Measurements from ENCODE around the gene NOTCH2. TPM values are rescaled to one million over a fixed set of nuclear protein-coding genes. Genes with fewer than 3 reads are reported as not detected.
"Not testable (repeated sequence)": the region's sequence is repeated elsewhere in the genome, so short reads cannot be mapped to it uniquely, and the experiment has no call there.

The NOTCH2 gene
- 61.6 and 90.9 TPM in 2 replicates for total RNA-seq

DNA sequence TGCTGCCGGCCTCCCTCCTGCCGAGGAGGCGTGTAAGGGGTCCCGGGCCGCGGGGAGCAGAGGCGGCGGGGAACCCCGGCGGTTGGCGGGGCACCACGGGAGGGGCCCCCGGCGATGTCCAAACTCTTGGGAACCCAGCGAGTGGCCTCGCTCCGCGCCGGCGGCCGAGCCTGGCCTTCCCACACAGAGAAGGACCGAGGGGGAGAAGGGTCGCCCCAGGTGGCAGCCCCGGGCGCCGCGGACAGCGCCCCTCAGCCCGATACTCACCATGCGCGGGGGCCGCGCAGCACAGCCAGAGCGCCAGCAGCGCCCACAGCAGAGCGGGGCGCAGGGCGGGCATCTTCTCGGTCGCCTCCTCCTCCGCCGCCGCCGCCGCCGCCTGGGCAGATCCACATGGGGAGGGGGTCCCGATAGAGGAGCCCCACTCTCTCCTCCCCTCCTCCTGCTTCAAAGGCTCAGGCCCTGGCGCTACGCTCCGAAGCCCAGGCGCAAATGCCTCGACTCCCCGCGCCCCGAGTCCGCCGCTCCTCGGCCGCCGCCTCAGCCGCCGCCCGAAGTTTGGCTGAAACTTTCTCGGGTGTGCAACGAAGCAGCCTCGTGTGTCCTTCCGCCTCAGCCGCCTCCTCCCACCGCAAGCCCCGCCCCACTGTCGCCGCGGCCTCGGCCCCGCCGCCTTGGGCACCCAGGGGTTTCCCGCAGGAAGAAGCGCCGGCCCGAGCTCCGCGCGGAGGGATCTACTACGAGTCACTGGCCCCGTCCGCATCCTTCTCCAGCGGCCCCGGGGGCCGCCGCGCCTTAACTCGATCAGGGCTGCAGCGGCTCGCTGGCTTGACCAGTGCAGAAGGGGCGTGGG, at the start of gene NOTCH2:
TSS of gene NOTCH2 (minus strand) at position 596 of the 853 bp plus-strand sequence. CDS start at position 340, 256 bp downstream.
- H3K4me3 ChIP-seq (ENCODE audit: low read depth, low read length) = peak within 1 kb of the TSS; percentile 46
- DNase-seq (ENCODE audit: low read depth); FAIRE-seq; H3K36me3 ChIP-seq (ENCODE audit: control insufficient read depth, insufficient read depth, low read length); H3K27me3 ChIP-seq (ENCODE audit: control insufficient read depth, insufficient read depth, low read length): not testable (repeated sequence)

DNA sequence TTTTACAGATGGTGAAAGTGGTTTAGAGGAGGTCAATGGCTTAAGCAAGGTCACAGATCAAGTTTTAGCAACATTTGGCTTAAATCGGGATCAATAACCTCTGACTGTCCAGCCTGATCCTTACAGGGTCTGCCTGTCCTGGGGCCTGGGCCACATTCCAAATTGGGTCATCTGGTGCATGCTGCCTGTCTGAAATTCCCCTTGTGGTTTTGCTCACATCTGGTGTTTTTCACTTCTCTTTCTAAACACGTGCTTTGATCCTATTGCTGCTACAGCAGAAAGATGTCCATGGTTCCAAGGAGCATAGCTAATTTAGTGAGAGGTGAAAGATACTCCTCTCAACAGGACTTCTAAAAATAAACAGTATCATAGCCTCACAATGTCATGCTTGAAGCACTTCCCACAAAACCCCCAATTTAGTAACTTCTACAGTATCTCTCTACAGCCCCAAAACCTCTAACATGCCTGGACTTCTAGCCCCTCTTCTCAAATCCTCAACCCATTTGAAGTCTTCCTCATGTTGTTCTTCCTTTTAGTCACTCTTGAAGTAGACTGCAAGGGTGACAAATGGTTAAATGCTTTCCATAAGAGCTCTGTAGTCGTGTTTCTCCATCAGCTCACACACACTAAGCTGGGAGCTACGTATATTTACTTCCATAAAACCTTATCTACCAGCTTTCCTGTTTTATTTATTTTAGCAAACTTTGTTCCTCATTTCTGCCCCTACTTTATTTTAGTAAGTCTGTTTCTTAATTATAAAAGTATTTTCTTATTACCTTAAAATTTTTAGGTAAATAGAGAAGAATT, 48.1 kb upstream of the NOTCH2 start:
- not testable (repeated sequence) for H3K4me3 ChIP-seq (ENCODE audit: low read depth, low read length); DNase-seq (ENCODE audit: low read depth); FAIRE-seq; H3K27me3 ChIP-seq (ENCODE audit: control insufficient read depth, insufficient read depth, low read length); H3K36me3 ChIP-seq (ENCODE audit: control insufficient read depth, insufficient read depth, low read length)

DNA sequence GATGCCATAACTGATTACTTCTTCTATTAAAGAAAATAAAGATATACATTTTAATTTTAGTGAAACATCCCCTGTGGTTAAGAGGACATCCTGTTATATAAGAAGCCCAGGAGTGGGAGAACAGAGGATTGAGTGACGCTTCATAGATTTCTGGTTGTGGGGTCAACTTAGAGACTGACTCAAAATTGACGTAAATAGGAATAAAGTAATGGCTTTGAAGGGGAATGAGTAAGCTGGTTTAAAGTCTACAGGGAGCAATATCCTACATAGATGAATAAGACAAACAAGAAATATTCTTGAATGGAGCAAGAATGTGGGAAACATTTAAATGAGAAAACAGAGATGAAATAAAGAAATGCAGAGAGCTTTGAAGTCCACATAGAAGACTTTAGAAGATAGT, 46.6 kb upstream of the NOTCH2 start:
- not testable (repeated sequence) for H3K36me3 ChIP-seq (ENCODE audit: control insufficient read depth, insufficient read depth, low read length); H3K4me3 ChIP-seq (ENCODE audit: low read depth, low read length); FAIRE-seq

DNA sequence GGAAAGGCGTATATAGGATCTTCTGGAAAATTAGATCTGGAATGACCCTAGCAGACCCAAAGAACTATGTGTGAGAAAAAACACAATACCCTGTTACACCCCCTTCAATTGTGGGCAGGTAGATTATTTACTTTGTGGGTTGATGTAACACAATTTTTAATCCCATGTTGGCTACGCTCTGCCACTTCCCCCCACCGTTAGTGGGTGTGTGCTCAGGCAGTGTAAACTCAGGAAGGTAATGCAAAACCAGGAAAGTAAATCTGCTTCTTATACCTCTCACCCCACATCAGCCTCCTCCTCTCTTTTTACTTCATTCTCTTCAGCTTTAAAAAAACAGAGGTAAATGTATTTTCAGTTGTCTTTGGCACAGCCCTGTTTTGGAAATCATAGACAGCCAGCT, 43.7 kb upstream of the NOTCH2 start:
- not testable (repeated sequence) for FAIRE-seq; H3K27me3 ChIP-seq (ENCODE audit: control insufficient read depth, insufficient read depth, low read length); H3K4me3 ChIP-seq (ENCODE audit: low read depth, low read length); H3K36me3 ChIP-seq (ENCODE audit: control insufficient read depth, insufficient read depth, low read length); DNase-seq (ENCODE audit: low read depth)

More for the DNA sequence above, 46.6 kb upstream of the NOTCH2 start:
- H3K27me3 ChIP-seq (ENCODE audit: control insufficient read depth, insufficient read depth, low read length); DNase-seq (ENCODE audit: low read depth): not testable (repeated sequence)

DNA sequence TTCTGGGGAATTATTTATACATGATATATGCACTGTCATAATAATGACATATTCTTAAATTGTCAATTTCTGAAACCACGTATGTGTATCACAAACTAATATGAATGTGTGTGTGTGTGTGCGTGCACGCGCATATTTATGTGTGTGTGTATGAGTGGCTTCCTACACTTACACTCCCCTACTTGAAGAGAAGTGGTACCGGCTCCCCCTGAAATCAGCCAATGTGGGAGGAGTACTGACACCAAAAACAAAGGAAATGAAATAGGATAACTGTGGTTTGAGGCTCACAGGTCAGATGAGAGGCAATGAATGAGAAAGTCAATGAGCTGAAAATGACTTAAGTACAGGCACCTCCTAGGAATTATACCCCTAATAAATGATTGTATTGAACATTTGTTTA, 42.8 kb upstream of the NOTCH2 start:
- not testable (repeated sequence) for FAIRE-seq; H3K36me3 ChIP-seq (ENCODE audit: control insufficient read depth, insufficient read depth, low read length); H3K27me3 ChIP-seq (ENCODE audit: control insufficient read depth, insufficient read depth, low read length); DNase-seq (ENCODE audit: low read depth); H3K4me3 ChIP-seq (ENCODE audit: low read depth, low read length)

DNA sequence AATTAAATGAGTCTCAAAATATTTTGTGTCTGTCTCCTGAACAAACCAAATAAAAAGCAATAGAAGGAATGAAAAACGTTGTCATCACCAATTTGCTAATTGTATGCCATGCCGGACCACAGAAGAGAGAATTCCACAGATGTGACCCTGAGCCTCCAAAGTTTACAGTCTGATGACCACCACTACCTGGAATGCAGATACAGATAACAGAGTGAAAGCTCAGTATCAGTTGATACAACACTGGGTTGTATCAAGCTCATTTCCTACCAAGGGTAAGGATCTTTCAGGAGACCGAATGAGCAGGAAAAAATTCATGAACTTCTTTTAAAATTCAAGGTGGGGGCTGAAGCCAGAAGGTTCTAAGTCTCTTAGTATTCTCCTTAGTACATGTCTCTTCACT, 42.3 kb upstream of the NOTCH2 start:
- H3K4me3 ChIP-seq (ENCODE audit: low read depth, low read length); H3K36me3 ChIP-seq (ENCODE audit: control insufficient read depth, insufficient read depth, low read length); H3K27me3 ChIP-seq (ENCODE audit: control insufficient read depth, insufficient read depth, low read length); FAIRE-seq; DNase-seq (ENCODE audit: low read depth): not testable (repeated sequence)

DNA sequence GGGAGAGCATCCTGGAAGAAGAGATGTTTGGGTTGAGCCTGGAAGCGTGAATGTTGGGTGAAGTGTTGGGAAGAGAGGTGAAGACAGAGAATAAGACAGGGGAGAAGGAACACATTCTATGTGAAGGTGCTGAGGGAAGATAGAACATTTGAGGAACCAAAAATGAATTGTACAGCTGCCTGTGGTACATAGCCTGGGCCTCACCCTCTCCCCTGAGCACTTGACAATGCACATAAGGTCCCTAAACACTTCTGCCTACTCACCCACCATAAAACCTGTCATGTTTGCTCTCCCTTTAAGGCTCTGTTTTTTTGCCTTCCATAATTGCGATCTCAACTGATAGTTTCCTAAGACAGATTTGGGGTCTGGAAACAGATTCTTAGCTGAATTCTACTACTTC, 41.5 kb upstream of the NOTCH2 start:
- not testable (repeated sequence) for H3K27me3 ChIP-seq (ENCODE audit: control insufficient read depth, insufficient read depth, low read length); H3K4me3 ChIP-seq (ENCODE audit: low read depth, low read length)
- peak; percentile 62 for FAIRE-seq

DNA sequence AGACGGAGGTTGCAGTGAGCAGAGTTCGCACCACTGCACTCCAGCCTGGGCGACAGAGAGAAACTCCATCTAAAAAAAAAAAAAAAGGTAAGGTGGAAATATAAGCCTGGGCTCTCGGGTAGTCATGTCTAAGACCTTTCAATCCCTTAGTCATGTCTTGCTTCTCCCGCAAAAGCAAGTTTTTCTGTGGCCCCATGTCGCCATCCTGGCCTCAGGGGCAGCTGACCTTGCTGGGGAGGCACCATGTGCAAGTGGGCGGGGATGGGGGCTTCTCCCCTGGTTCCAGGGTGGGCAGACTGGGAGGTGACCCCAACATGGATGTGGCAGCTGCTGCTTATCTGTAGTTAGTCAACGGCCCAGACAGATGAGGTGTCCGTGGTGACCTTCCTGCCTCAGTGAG, 40.2 kb upstream of the NOTCH2 start:
- H3K4me3 ChIP-seq (ENCODE audit: low read depth, low read length); H3K36me3 ChIP-seq (ENCODE audit: control insufficient read depth, insufficient read depth, low read length); H3K27me3 ChIP-seq (ENCODE audit: control insufficient read depth, insufficient read depth, low read length); FAIRE-seq; DNase-seq (ENCODE audit: low read depth): not testable (repeated sequence)

More for the DNA sequence above, 41.5 kb upstream of the NOTCH2 start:
- DNase-seq (ENCODE audit: low read depth); H3K36me3 ChIP-seq (ENCODE audit: control insufficient read depth, insufficient read depth, low read length): not testable (repeated sequence)

DNA sequence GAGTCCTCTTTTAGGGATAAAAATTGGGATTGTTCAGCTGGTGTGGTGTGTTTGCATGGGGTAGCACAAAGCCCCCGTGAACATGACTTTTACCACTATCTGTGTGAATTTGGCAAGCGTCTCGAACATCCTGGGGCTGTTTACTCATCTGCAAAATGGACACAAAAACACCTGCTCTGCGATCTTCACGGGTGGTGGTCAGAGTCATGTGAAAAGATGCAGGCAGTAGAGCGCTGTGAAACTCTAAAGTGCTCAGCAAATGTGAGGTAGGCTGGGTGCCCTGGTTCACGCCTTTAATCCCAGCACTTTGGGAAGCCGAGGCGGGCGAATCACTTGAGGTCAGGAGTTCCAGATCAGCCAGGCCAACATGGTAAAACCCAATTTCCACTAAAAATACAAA, 39.7 kb upstream of the NOTCH2 start:
- H3K27me3 ChIP-seq (ENCODE audit: control insufficient read depth, insufficient read depth, low read length); H3K36me3 ChIP-seq (ENCODE audit: control insufficient read depth, insufficient read depth, low read length); H3K4me3 ChIP-seq (ENCODE audit: low read depth, low read length); DNase-seq (ENCODE audit: low read depth); FAIRE-seq: not testable (repeated sequence)

DNA sequence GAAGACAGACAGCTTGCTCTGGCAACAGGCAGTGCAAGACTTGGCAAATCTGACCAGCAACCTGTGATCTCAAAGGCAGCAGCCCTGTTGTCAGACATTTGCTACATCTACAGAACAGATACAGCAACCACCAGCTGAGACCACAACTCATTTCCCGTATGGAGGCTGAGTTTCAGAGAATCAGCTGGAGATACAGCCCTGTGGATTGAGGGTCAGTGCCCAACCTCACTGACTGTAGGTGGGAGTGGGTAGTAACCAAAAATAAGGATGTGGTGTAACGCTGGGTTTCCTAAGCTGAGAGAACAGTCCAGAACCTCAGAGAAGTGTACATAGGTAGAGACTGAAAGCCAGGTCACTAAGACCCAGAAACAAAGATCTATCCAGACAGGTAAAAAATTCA, 35.8 kb upstream of the NOTCH2 start:
- not testable (repeated sequence) for H3K27me3 ChIP-seq (ENCODE audit: control insufficient read depth, insufficient read depth, low read length); H3K36me3 ChIP-seq (ENCODE audit: control insufficient read depth, insufficient read depth, low read length); DNase-seq (ENCODE audit: low read depth); H3K4me3 ChIP-seq (ENCODE audit: low read depth, low read length)
- peak; percentile 7 for FAIRE-seq

DNA sequence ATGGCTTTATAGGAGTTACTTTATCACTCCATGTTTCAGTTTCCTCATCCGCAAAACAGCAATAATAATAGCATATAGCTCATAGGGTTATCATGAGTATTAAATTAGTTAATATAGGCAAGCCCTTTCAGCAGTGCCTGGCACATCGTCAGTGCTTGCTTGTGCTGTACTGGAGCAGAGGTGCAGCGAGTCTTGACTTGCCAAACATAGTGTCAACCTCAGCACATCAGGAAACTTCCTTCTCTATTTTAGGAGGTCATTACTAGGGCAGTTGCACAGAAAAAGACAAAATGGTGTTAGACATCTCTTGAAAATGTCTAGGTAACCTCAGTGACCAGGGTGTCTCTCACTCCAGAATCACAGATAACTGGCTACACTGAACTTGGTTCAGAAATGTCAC, 34.3 kb upstream of the NOTCH2 start:
- not testable (repeated sequence) for H3K4me3 ChIP-seq (ENCODE audit: low read depth, low read length); DNase-seq (ENCODE audit: low read depth); FAIRE-seq; H3K36me3 ChIP-seq (ENCODE audit: control insufficient read depth, insufficient read depth, low read length); H3K27me3 ChIP-seq (ENCODE audit: control insufficient read depth, insufficient read depth, low read length)

DNA sequence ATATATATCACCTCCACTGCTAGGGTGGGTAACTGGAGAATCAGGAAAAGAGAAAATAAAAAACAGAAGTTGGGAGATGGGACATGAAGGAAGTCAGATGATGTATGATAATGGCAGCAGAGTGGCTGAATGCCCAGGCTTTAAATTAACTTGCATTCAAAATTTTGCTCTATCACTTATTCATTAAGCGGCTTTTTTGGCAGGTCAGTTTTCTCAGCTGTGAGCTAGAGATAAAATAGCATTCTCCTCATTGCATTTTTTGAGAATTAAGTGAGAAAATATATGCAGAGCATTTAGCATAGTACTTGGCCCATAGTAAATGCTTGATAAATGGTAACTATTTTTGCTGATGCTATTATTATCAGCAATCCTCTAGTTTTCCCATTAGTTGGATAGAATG, 32.1 kb upstream of the NOTCH2 start:
- FAIRE-seq; DNase-seq (ENCODE audit: low read depth); H3K4me3 ChIP-seq (ENCODE audit: low read depth, low read length); H3K27me3 ChIP-seq (ENCODE audit: control insufficient read depth, insufficient read depth, low read length); H3K36me3 ChIP-seq (ENCODE audit: control insufficient read depth, insufficient read depth, low read length): not testable (repeated sequence)

DNA sequence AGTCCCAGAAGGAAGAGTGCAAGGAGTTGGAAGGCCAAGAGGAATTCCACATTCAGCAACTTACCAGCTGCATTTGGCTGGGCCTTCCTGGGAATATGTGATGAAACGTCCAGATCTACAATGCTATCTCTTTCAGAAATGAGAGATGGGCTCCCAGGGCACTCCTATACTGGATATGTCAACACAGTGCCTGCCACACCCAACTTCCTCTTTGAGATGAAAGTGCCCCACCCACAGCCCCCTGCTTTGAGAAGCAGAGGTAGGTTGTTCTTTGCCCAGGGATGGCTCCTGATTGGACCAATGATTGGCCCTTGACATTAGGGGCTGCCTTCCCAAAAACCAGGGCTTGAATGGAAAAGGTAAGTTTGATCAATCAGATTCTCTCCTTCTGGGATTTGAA, 31.1 kb upstream of the NOTCH2 start:
- H3K27me3 ChIP-seq (ENCODE audit: control insufficient read depth, insufficient read depth, low read length); FAIRE-seq; H3K4me3 ChIP-seq (ENCODE audit: low read depth, low read length); DNase-seq (ENCODE audit: low read depth); H3K36me3 ChIP-seq (ENCODE audit: control insufficient read depth, insufficient read depth, low read length): not testable (repeated sequence)

DNA sequence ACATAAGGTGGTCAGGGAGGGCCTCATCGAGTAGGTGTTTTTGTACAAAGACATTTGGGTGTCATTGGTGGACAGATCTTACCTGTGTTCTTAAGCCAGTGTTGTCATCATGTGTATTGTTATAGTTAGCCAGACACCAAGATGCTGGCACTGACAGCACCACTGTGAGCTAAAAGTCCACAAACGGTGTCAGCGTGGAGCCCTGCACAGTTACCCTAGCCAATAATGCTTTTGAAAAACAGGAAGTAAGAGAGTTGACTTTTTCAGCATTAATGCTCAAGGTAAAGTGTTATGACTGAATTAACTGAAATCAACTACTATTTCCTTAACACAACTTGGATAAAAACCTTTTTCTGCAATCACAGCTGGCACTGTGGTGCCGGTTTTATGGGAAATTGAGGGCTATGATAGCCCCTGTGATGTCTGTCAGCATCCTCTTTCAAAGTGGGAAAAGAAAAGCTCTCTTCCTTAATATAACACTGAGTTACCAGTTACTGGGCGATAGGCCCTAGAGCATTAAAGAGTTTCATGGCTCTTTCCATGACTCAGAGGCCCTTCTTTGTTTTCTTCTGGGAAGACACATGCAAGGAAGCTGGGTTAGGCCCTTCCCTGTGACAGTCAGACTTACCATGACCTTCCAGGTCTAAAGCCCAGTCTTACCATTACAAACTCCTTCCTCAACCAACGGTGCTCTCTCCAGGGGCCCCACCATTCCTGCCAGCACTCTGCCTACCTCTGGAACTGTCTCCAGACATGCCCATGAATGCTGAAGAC, 29.7 kb upstream of the NOTCH2 start:
- not testable (repeated sequence) for FAIRE-seq; H3K36me3 ChIP-seq (ENCODE audit: control insufficient read depth, insufficient read depth, low read length); H3K27me3 ChIP-seq (ENCODE audit: control insufficient read depth, insufficient read depth, low read length); H3K4me3 ChIP-seq (ENCODE audit: low read depth, low read length)
- DNase-seq (ENCODE audit: low read depth) = peak; percentile 13

All from bronchial epithelial cell (primary cell).